SJCRH30 (cell line): ENCODE measurements around the gene FBXO45. TPM values are rescaled to one million over a fixed set of nuclear protein-coding genes. Genes with fewer than 3 reads are reported as not detected.
A peak's percentile ranks its signal among the peaks of the same experiment; 100 is the strongest.
"Not testable (repeated sequence)": the region's sequence is repeated elsewhere in the genome, so short reads cannot be mapped to it uniquely, and the experiment has no call there.

Experiments used
- DNase-seq, 2 experiments: peaks; one replicate each; pipeline ENCODE4 v3.0.0-alpha.2; 2015 to 2020
- H3K27ac ChIP-seq: fragments of 250-450 bp; sonication (Bioruptor Pico); 2 replicates; pipeline ENCODE4 v1.5.1; 2020; ENCODE audit warnings: mild to moderate bottlenecking, moderate library complexity
- H3K27me3 ChIP-seq: fragments of 250-450 bp; sonication (Bioruptor Pico); 2 replicates; pipeline ENCODE4 v1.5.1; 2020; ENCODE audit warnings: mild to moderate bottlenecking, moderate library complexity
- H3K36me3 ChIP-seq: fragments of 250-450 bp; sonication (Bioruptor Pico); 2 replicates; pipeline ENCODE4 v1.5.1; 2020; ENCODE audit warnings: mild to moderate bottlenecking, moderate library complexity
- H3K4me1 ChIP-seq: fragments of 250-450 bp; sonication (Bioruptor Pico); 2 replicates; pipeline ENCODE4 v1.5.1; 2020; ENCODE audit warnings: mild to moderate bottlenecking, moderate library complexity
- H3K4me3 ChIP-seq: fragments of 250-450 bp; sonication (Bioruptor Pico); 2 replicates; pipeline ENCODE4 v1.5.1; 2020; ENCODE audit warnings: mild to moderate bottlenecking, moderate library complexity
- H3K9me3 ChIP-seq: fragments of 250-450 bp; sonication (Bioruptor Pico); replicated peaks from 2 replicates; pipeline ENCODE4 v1.5.1; 2020; ENCODE audit warnings: mild to moderate bottlenecking, moderate library complexity
- total RNA-seq: library from RNA; depleted of rRNA; stranded (reverse); fragments of >200 nt; shearing (Covaris generic); gene quantifications from 2 replicates; pipeline ENCODE4 v1.2.3, GENCODE V29; 2014

Gene FBXO45
- total RNA-seq, 1 experiment from 2014 or later, result 32.3 TPM

- H3K9me3 ChIP-seq, result no peaks in the 10 kb centered on the region
- DNase-seq, result no peak
Observed at GRCh38 chr3:196590279-196590678, 21.8 kb downstream of the FBXO45 start.

GRCh38 chr3:196596355-196596754, 27.9 kb downstream of the FBXO45 start:
- peak in 1 of 2 experiments; percentile 8 for DNase-seq
- H3K9me3 ChIP-seq, result no peaks in the 10 kb centered on the region
- no peak overlapping the region for H3K27ac ChIP-seq
- H3K27me3 ChIP-seq, result no peaks in the 10 kb centered on the region
- no peaks in the 10 kb centered on the region for H3K4me1 ChIP-seq
- no peak overlapping the region for H3K4me3 ChIP-seq
- no peaks in the 10 kb centered on the region for H3K36me3 ChIP-seq

More at GRCh38 chr3:196590279-196590678, 21.8 kb downstream of the FBXO45 start:
- no peak overlapping the region for H3K4me3 ChIP-seq
- H3K27me3 ChIP-seq, result no peaks in the 10 kb centered on the region
- H3K4me1 ChIP-seq, result no peaks in the 10 kb centered on the region
- H3K27ac ChIP-seq, result no peak overlapping the region
- peaks cover 1% of the 10 kb centered on the region for H3K36me3 ChIP-seq

- H3K9me3 ChIP-seq, H3K36me3 ChIP-seq, H3K27ac ChIP-seq, H3K4me1 ChIP-seq, DNase-seq, H3K4me3 ChIP-seq, H3K27me3 ChIP-seq: not testable (repeated sequence)
Observed at GRCh38 chr3:196597971-196598733, 29.7 kb downstream of the FBXO45 start.

- Histone ChIP-seq H3K9me3 (no peaks in the 10 kb centered on the region), H3K36me3 (no peaks in the 10 kb centered on the region), H3K4me3 (no peak overlapping the region), H3K4me1 (no peaks in the 10 kb centered on the region), H3K27me3 (peaks cover 9% of the 10 kb centered on the region; the same call in 1 of the 2 replicates), H3K27ac (no peak overlapping the region)
- no peak for DNase-seq
Observed at GRCh38 chr3:196599734-196600128, 31.3 kb downstream of the FBXO45 start.

GRCh38 chr3:196600359-196600758, 31.9 kb downstream of the FBXO45 start:
- Histone ChIP-seq H3K4me3 (no peak overlapping the region), H3K27ac (no peak overlapping the region), H3K27me3 (peaks cover 12% of the 10 kb centered on the region; the same call in 1 of the 2 replicates), H3K4me1 (no peaks in the 10 kb centered on the region), H3K36me3 (no peaks in the 10 kb centered on the region), H3K9me3 (no peaks in the 10 kb centered on the region)
- no peak for DNase-seq

GRCh38 chr3:196602673-196603072, 34.2 kb downstream of the FBXO45 start:
- no peaks in the 10 kb centered on the region for H3K4me1 ChIP-seq
- peaks cover 12% of the 10 kb centered on the region; the same call in 1 of the 2 replicates for H3K27me3 ChIP-seq
- H3K4me3 ChIP-seq, result no peak overlapping the region
- no peak for DNase-seq
- H3K27ac ChIP-seq, result no peak overlapping the region
- H3K36me3 ChIP-seq, result no peaks in the 10 kb centered on the region
- no peaks in the 10 kb centered on the region for H3K9me3 ChIP-seq

- Histone ChIP-seq H3K4me1 (no peaks in the 10 kb centered on the region), H3K4me3 (no peak overlapping the region), H3K27me3 (peaks cover 12% of the 10 kb centered on the region; the same call in 1 of the 2 replicates), H3K27ac (no peak overlapping the region), H3K36me3 (no peaks in the 10 kb centered on the region), H3K9me3 (no peaks in the 10 kb centered on the region)
- DNase-seq, result peak in 1 of 2 experiments; percentile 20
Observed at GRCh38 chr3:196603683-196604082, 35.2 kb downstream of the FBXO45 start.

- Histone ChIP-seq H3K4me3 (no peak overlapping the region), H3K27me3 (peaks cover 12% of the 10 kb centered on the region; the same call in 1 of the 2 replicates), H3K27ac (no peak overlapping the region), H3K36me3 (no peaks in the 10 kb centered on the region), H3K9me3 (no peaks in the 10 kb centered on the region), H3K4me1 (no peaks in the 10 kb centered on the region)
- no peak for DNase-seq
Observed at GRCh38 chr3:196604548-196604947, 36.1 kb downstream of the FBXO45 start.

- H3K27me3 ChIP-seq, result peaks cover 10% of the 10 kb centered on the region; the same call in 1 of the 2 replicates
- no peaks in the 10 kb centered on the region for H3K4me1 ChIP-seq
- H3K9me3 ChIP-seq, result no peaks in the 10 kb centered on the region
Observed at GRCh38 chr3:196608693-196609092, 40.2 kb downstream of the FBXO45 start.

GRCh38 chr3:196609343-196609775, 40.9 kb downstream of the FBXO45 start:
- Histone ChIP-seq H3K27ac (no peak overlapping the region), H3K27me3 (peaks cover 7% of the 10 kb centered on the region; the same call in 1 of the 2 replicates), H3K4me3 (no peak overlapping the region), H3K9me3 (no peaks in the 10 kb centered on the region), H3K4me1 (no peaks in the 10 kb centered on the region), H3K36me3 (no peaks in the 10 kb centered on the region)
- peak; percentile 88 to 92 for DNase-seq

More at GRCh38 chr3:196608693-196609092, 40.2 kb downstream of the FBXO45 start:
- DNase-seq, result no peak
- Histone ChIP-seq H3K4me3 (no peak overlapping the region), H3K36me3 (no peaks in the 10 kb centered on the region), H3K27ac (no peak overlapping the region)

- no peak for DNase-seq
- Histone ChIP-seq H3K9me3 (no peaks in the 10 kb centered on the region), H3K27ac (no peak overlapping the region), H3K4me1 (no peaks in the 10 kb centered on the region), H3K4me3 (no peak overlapping the region), H3K36me3 (no peaks in the 10 kb centered on the region), H3K27me3 (peaks cover under 1% of the 10 kb centered on the region; the same call in 1 of the 2 replicates)
Observed at GRCh38 chr3:196609805-196610515, 41.5 kb downstream of the FBXO45 start.

- DNase-seq, result no peak
- H3K4me1 ChIP-seq, result no peaks in the 10 kb centered on the region
- no peaks in the 10 kb centered on the region for H3K9me3 ChIP-seq
- no peak overlapping the region for H3K27ac ChIP-seq
- H3K36me3 ChIP-seq, result no peaks in the 10 kb centered on the region
- no peak overlapping the region for H3K4me3 ChIP-seq
- no peaks in the 10 kb centered on the region for H3K27me3 ChIP-seq
Observed at GRCh38 chr3:196611761-196612483, 43.5 kb downstream of the FBXO45 start.

GRCh38 chr3:196615234-196615633, 46.8 kb downstream of the FBXO45 start:
- DNase-seq, H3K27ac ChIP-seq, H3K4me1 ChIP-seq: not testable (repeated sequence)

GRCh38 chr3:196617256-196617655, 48.8 kb downstream of the FBXO45 start:
- Histone ChIP-seq H3K27me3 (no peaks in the 10 kb centered on the region), H3K4me3 (no peak overlapping the region), H3K27ac (no peak overlapping the region), H3K9me3 (no peaks in the 10 kb centered on the region), H3K36me3 (no peaks in the 10 kb centered on the region), H3K4me1 (peaks cover 7% of the 10 kb centered on the region)
- DNase-seq, result no peak

More at GRCh38 chr3:196615234-196615633, 46.8 kb downstream of the FBXO45 start:
- not testable (repeated sequence) for H3K36me3 ChIP-seq, H3K27me3 ChIP-seq, H3K9me3 ChIP-seq, H3K4me3 ChIP-seq
